ENCODE measurements around the gene HDAC4. TPM values are rescaled to one million over a fixed set of nuclear protein-coding genes. Genes with fewer than 3 reads are reported as not detected.

HDAC4 gene
- total and polyA plus RNA-seq, 4 donors: 2.9 to 37.2 (median 4.4) TPM

GRCh38 chr2:239202343-239202742 lies 198.5 kb downstream of the HDAC4 start:
- no peaks in the 10 kb centered on the region for H3K9me3 ChIP-seq (ENCODE audit: control insufficient read depth in 4 of 4, low read length in 3 of 4)
- H3K9ac ChIP-seq (ENCODE audit: low read depth in 1 of 2, low read length in 2 of 2): no peak overlapping the region
- DNase-seq (ENCODE audit: low spot score): no peak
- H3K4me1 ChIP-seq (ENCODE audit: control insufficient read depth in 4 of 4, insufficient read depth in 4 of 4, low read length in 3 of 4): no peaks in the 10 kb centered on the region
- 93% methylated on average over 12 of the region's 12 CpGs for WGBS
- H3K27ac ChIP-seq (ENCODE audit: low read depth in 1 of 2, low read length in 2 of 2): no peak overlapping the region
- H3K36me3 ChIP-seq (ENCODE audit: control insufficient read depth in 4 of 4, insufficient read depth in 3 of 4, low read depth in 1 of 4, low read length in 3 of 4): peaks cover 0 to 10% (median 2%) of the 10 kb centered on the region in 4 donors
- H3K27me3 ChIP-seq (ENCODE audit: control insufficient read depth in 4 of 4, insufficient read depth in 4 of 4, low read length in 3 of 4): no peaks in the 10 kb centered on the region
- no peak overlapping the region for H3K4me3 ChIP-seq (ENCODE audit: low read depth in 1 of 3, low read length in 3 of 3)
- TF ChIP-seq HNF4G (IDR thresholded peaks at IDR 0.05) (no peak), REST (IDR thresholded peaks at IDR 0.05) (no peak), FOXA2 (IDR thresholded peaks at IDR 0.05) (no peak), JUND (IDR thresholded peaks at IDR 0.05) (no peak), ATF3 (IDR thresholded peaks at IDR 0.05) (no peak), SP1 (IDR thresholded peaks at IDR 0.05) (no peak), HNF4A (conservative IDR thresholded peaks at IDR 0.05) (no peak), MAX (IDR thresholded peaks at IDR 0.05) (no peak), ZBTB33 (IDR thresholded peaks at IDR 0.05) (no peak)

GRCh38 chr2:239201884-239202283 lies 198.9 kb downstream of the HDAC4 start:
- no peak for DNase-seq (ENCODE audit: low spot score)
- H3K36me3 ChIP-seq (ENCODE audit: control insufficient read depth in 4 of 4, insufficient read depth in 3 of 4, low read depth in 1 of 4, low read length in 3 of 4): peaks cover 0 to 11% (median 2%) of the 10 kb centered on the region in 4 donors
- no peaks in the 10 kb centered on the region for H3K9me3 ChIP-seq (ENCODE audit: control insufficient read depth in 4 of 4, low read length in 3 of 4)
- WGBS: 97% methylated on average over 7 of the region's 7 CpGs
- H3K4me1 ChIP-seq (ENCODE audit: control insufficient read depth in 4 of 4, insufficient read depth in 4 of 4, low read length in 3 of 4): no peaks in the 10 kb centered on the region
- TF ChIP-seq YY1 (IDR thresholded peaks at IDR 0.05): no peak
- no peak for TF ChIP-seq REST (IDR thresholded peaks at IDR 0.05)
- TF ChIP-seq FOXA1 (IDR thresholded peaks at IDR 0.05): no peak
- no peak for TF ChIP-seq TAF1 (conservative IDR thresholded peaks at IDR 0.05)
- no peak overlapping the region for H3K27ac ChIP-seq (ENCODE audit: low read depth in 1 of 2, low read length in 2 of 2)
- no peaks in the 10 kb centered on the region for H3K27me3 ChIP-seq (ENCODE audit: control insufficient read depth in 4 of 4, insufficient read depth in 4 of 4, low read length in 3 of 4)
- H3K4me3 ChIP-seq (ENCODE audit: low read depth in 1 of 3, low read length in 3 of 3): no peak overlapping the region
- no peak overlapping the region for H3K9ac ChIP-seq (ENCODE audit: low read depth in 1 of 2, low read length in 2 of 2)
